Upper lobe of left lung (tissue), 6 donors: ENCODE results near the gene ADAMTS12. TPM values are rescaled to one million over a fixed set of nuclear protein-coding genes. Genes with fewer than 3 reads are reported as not detected.
"Not testable (repeated sequence)": the region's sequence is repeated elsewhere in the genome, so short reads cannot be mapped to it uniquely, and the experiment has no call there.

ENCODE experiments used
- ATAC-seq, 2 donors: fragments of 200-7000 bp; cut with Tn5 transposase; one replicate each; pipeline ENCODE4 v1.9.1; 2022; ENCODE audit warnings: mild to moderate bottlenecking in 2 of 2, moderate library complexity in 2 of 2; ENCODE audit not compliant: low FRiP score in 2 of 2
- DNase-seq, 2 donors: peaks; one replicate each; pipeline ENCODE4 v3.0.0-alpha.2; 2019 to 2020
- H3K27ac ChIP-seq, 4 donors: fragments of 200-600 bp; sonication (generic); one replicate each; pipeline ENCODE4 v1.5.1; 2016 to 2019
- H3K27me3 ChIP-seq, 4 donors: fragments of 200-600 bp; sonication (generic); one replicate each; pipeline ENCODE4 v1.5.1; 2017 to 2019
- H3K36me3 ChIP-seq, 4 donors: fragments of 200-600 bp; sonication (generic); one replicate each; pipeline ENCODE4 v1.5.1; 2016 to 2019
- H3K4me1 ChIP-seq, 4 donors: fragments of 200-600 bp; sonication (generic); one replicate each; pipeline ENCODE4 v1.5.1; 2018 to 2019
- H3K4me3 ChIP-seq, 4 donors: fragments of 200-600 bp; sonication (generic); one replicate each; pipeline ENCODE4 v1.5.1; 2017 to 2019; ENCODE audit warnings: mild to moderate bottlenecking in 2 of 4, moderate library complexity in 1 of 4
- H3K9me3 ChIP-seq, 4 donors: fragments of 200-600 bp; sonication (generic); one replicate each; pipeline ENCODE4 v1.5.1; 2018 to 2019
- EP300 ChIP-seq, 4 donors: sonication (generic); formaldehyde crosslinking; IDR thresholded peaks; one replicate each; pipeline ENCODE4 v1.5.1; 2017; ENCODE audit warnings: antibody characterized with exemption in 4 of 4, control low read depth in 2 of 4
- POLR2A ChIP-seq, 4 donors: fragments of 450-650 bp; IDR thresholded peaks; one replicate each; pipeline ENCODE4 v1.5.1; 2016 to 2017; ENCODE audit warnings: antibody characterized with exemption in 4 of 4, mild to moderate bottlenecking in 2 of 4
- POLR2AphosphoS5 ChIP-seq, 2 donors: sonication (generic); formaldehyde crosslinking; IDR thresholded peaks; one replicate each; pipeline ENCODE4 v1.5.1; 2017; ENCODE audit warnings: antibody characterized with exemption in 2 of 2
- WGBS, 2 donors: methylation state at CpG; one replicate each; pipeline ENCODE4 v1.1.5; 2017 to 2018; 5-methylcytosine and 5-hydroxymethylcytosine counted together
- total RNA-seq, 6 donors: library from RNA; depleted of rRNA in 4 of 6; stranded (reverse); fragments of >200 nt in 4 of 6; gene quantifications; one replicate each; pipeline versions ENCODE4 v1.1.0 to v1.2.1, GENCODE V29; 2016 to 2021
- TF ChIP-seq, protein P1 (sequence below), 6 experiments: fragments of 450-650 bp in 4 of 6; fragments of 200-600 bp in 2 of 6; sonication (generic) in 2 of 6; IDR thresholded peaks; one replicate each; pipeline ENCODE4 v1.5.1; 2016 to 2019; ENCODE audit warnings: antibody characterized with exemption in 6 of 6
- donor health status: DM: no; HTN: no; CAD: no; lungs with moderate emphysema.
- donor health status: DM: no; HTN: yes; CAD: no; lungs with severe emphysema.

The ADAMTS12 gene
- total RNA-seq, 6 donors from 2014 or later, result 2.3 to 16.8 (median 7.4) TPM

GRCh38 chr5:33558489-33558888 lies 333.3 kb downstream of the ADAMTS12 start:
- Histone ChIP-seq H3K36me3 (no peaks in the 10 kb centered on the region), H3K4me1 (peaks cover 0 to 3% (median under 1%) of the 10 kb centered on the region in 4 donors), H3K27me3 (no peaks in the 10 kb centered on the region), H3K4me3 (no peak overlapping the region), H3K27ac (no peak overlapping the region), H3K9me3 (no peaks in the 10 kb centered on the region)
- TF ChIP-seq EP300 (IDR thresholded peaks at IDR 0.05), result no peak
- no peak for TF ChIP-seq POLR2A (IDR thresholded peaks at IDR 0.05)
- TF ChIP-seq POLR2AphosphoS5 (IDR thresholded peaks at IDR 0.05), result no peak
- TF ChIP-seq, protein P1, sequence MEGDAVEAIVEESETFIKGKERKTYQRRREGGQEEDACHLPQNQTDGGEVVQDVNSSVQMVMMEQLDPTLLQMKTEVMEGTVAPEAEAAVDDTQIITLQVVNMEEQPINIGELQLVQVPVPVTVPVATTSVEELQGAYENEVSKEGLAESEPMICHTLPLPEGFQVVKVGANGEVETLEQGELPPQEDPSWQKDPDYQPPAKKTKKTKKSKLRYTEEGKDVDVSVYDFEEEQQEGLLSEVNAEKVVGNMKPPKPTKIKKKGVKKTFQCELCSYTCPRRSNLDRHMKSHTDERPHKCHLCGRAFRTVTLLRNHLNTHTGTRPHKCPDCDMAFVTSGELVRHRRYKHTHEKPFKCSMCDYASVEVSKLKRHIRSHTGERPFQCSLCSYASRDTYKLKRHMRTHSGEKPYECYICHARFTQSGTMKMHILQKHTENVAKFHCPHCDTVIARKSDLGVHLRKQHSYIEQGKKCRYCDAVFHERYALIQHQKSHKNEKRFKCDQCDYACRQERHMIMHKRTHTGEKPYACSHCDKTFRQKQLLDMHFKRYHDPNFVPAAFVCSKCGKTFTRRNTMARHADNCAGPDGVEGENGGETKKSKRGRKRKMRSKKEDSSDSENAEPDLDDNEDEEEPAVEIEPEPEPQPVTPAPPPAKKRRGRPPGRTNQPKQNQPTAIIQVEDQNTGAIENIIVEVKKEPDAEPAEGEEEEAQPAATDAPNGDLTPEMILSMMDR (IDR thresholded peaks at IDR 0.05), result no peak
- no peak for DNase-seq
- peak in 1 of 2 donors; percentile 51 for ATAC-seq
- WGBS, 2 donors, result 83 to 86% methylated on average over 1 of the region's 1 CpG

DNA sequence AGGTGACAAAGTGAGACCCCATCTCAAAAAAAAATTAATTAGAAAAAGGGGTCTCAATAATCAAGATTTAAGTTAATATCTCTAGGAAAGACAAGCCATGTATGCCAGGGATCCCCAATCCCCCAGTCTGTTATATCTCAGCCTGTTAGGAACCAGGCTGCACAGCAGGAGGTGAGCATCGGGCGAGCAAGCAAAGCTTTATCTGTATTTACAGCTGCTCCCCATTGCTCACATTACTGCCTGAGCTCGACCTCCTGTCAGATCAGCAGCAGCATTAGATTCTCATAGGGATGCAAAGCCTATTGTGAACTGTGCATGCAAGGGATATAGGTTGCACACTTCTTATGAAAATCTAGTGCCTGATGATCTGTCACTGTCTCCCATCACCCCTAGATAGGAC lies 334.2 kb downstream of the ADAMTS12 start:
- 75 to 77% methylated on average over 3 of the region's 3 CpGs for WGBS, 2 donors
- H3K9me3 ChIP-seq, result no peaks in the 10 kb centered on the region
- no peaks in the 10 kb centered on the region for H3K4me1 ChIP-seq
- TF ChIP-seq EP300 (IDR thresholded peaks at IDR 0.05) (no peak), POLR2A (IDR thresholded peaks at IDR 0.05) (no peak), POLR2AphosphoS5 (IDR thresholded peaks at IDR 0.05) (no peak)
- TF ChIP-seq, protein P1 (IDR thresholded peaks at IDR 0.05), result no peak
- no peaks in the 10 kb centered on the region for H3K27me3 ChIP-seq
- no peak overlapping the region for H3K27ac ChIP-seq
- ATAC-seq (no peak), DNase-seq (no peak)
- no peaks in the 10 kb centered on the region for H3K36me3 ChIP-seq
- H3K4me3 ChIP-seq, result no peak overlapping the region

DNA sequence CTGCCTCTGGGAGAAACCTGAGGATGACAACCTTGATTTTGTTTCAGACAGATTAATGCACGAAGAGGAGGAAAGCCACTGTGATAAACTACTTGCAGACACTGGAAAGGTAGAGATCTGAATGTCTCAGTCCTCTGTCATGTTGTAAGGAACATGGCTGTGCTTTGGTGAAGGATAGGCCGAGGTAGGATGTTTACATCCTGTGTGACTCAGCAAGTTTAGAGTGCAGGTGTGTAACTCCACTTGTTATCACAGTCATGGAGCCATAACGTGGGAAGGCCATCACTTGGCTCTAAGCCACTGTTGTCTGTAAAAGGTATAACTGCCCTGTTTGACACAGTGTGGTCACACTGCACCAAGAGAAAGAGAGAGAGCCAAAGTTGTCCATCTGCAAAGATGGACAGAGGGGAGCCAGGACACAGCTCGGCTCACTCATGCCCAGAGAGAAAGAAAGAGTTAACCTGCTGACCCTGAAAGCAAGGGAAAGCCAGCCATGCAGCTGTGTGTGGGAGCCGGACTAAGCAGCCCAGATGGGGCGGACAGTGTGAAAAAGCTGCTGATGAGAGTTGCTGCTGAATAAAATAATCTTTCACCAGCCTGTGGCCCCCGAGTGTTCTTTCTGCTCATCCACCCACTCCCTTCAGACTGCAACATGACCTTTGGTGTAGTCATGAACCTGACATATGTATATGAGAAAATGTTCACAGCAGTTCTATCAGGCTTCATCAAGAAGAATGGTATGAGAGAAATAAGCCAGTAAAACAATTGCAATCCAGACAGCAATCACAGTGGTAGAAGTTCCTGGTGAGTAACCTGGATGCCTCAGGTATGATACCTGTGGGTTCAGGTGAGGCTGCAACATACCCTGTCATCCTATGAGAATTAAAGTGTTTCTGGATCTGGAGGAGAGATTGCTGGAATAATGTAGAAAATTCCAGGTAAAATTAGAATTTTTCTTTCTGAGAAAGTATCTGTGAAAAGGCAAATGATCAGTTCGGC lies 335.2 kb downstream of the ADAMTS12 start:
- DNase-seq (no peak), ATAC-seq (no peak)
- Histone ChIP-seq H3K27ac (no peak overlapping the region), H3K4me3 (no peak overlapping the region), H3K9me3 (no peaks in the 10 kb centered on the region), H3K36me3 (no peaks in the 10 kb centered on the region), H3K27me3 (no peaks in the 10 kb centered on the region), H3K4me1 (no peaks in the 10 kb centered on the region)
- WGBS, 2 donors, result 81 to 82% methylated on average over 8 of the region's 8 CpGs
- TF ChIP-seq, protein P1 (IDR thresholded peaks at IDR 0.05), result no peak
- TF ChIP-seq POLR2AphosphoS5 (IDR thresholded peaks at IDR 0.05), result no peak
- TF ChIP-seq EP300 (IDR thresholded peaks at IDR 0.05), result no peak
- TF ChIP-seq POLR2A (IDR thresholded peaks at IDR 0.05), result no peak

GRCh38 chr5:33549982-33550567 lies 341.7 kb downstream of the ADAMTS12 start:
- no peak overlapping the region for H3K4me3 ChIP-seq
- no peaks in the 10 kb centered on the region for H3K9me3 ChIP-seq
- no peaks in the 10 kb centered on the region for H3K27me3 ChIP-seq
- H3K36me3 ChIP-seq, result no peaks in the 10 kb centered on the region
- ATAC-seq, result no peak
- WGBS, 2 donors, result 92 to 94% methylated on average over 6 of the region's 6 CpGs
- TF ChIP-seq POLR2AphosphoS5 (IDR thresholded peaks at IDR 0.05), result no peak
- DNase-seq, result no peak
- H3K4me1 ChIP-seq, result no peaks in the 10 kb centered on the region
- H3K27ac ChIP-seq, result no peak overlapping the region

DNA sequence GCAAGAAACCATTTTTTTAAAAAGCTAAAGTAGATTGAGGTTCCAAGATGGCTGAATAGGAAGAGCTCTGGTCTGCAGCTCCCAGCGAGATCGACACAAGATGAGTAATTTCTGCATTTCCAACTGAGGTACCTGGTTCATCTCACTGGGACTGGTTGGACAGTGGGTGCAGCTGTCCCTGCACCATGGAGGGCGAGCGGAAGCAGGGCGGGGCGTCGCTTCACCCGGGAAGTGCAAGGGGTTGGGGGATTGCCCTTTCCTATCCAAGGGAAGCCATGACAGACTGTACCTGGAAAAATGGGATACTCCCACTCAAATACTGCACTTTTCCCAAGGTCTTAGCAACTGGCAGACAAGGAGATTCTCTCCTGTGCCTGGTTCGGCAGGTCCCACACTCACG lies 352.0 kb downstream of the ADAMTS12 start:
- WGBS, 2 donors, result 93% methylated on average over 10 of the region's 10 CpGs
- not testable (repeated sequence) for H3K36me3 ChIP-seq, ATAC-seq, H3K27me3 ChIP-seq, H3K4me1 ChIP-seq, H3K27ac ChIP-seq, H3K4me3 ChIP-seq, H3K9me3 ChIP-seq
- DNase-seq, result peak in 1 of 2 donors; percentile 43
